Endothelial cell (in vitro differentiated cells): Measurements from ENCODE around the gene CFAP61. TPM values are rescaled to one million over a fixed set of nuclear protein-coding genes. Genes with fewer than 3 reads are reported as not detected.

ENCODE experiments used
- DNase-seq: peaks from one replicate; pipeline ENCODE4 v3.0.0; 2021; ENCODE audit warnings: low spot score
- H3K27ac Mint-ChIP-seq: one replicate; pipeline ENCODE4 v1.8.0; 2021; ENCODE audit warnings: mixed read lengths, inconsistent platforms; ENCODE audit not compliant: unreplicated experiment
- H3K27me3 Mint-ChIP-seq: one replicate; pipeline ENCODE4 v1.8.0; 2021; ENCODE audit warnings: mild to moderate bottlenecking, moderate library complexity, mixed read lengths, inconsistent platforms; ENCODE audit not compliant: unreplicated experiment
- H3K36me3 Mint-ChIP-seq: one replicate; pipeline ENCODE4 v1.8.0; 2021; ENCODE audit warnings: mild to moderate bottlenecking, low read depth, mixed read lengths, inconsistent platforms; ENCODE audit not compliant: unreplicated experiment
- H3K4me1 Mint-ChIP-seq: one replicate; pipeline ENCODE4 v1.8.0; 2021; ENCODE audit warnings: mild to moderate bottlenecking, mixed read lengths, inconsistent platforms; ENCODE audit not compliant: unreplicated experiment
- H3K4me3 Mint-ChIP-seq: one replicate; pipeline ENCODE4 v1.8.0; 2021; ENCODE audit warnings: mild to moderate bottlenecking, mixed read lengths, inconsistent platforms; ENCODE audit not compliant: unreplicated experiment
- H3K9me3 Mint-ChIP-seq: one replicate; pipeline ENCODE4 v1.8.0; 2021; ENCODE audit warnings: mixed read lengths, inconsistent platforms; ENCODE audit not compliant: unreplicated experiment
- CTCF ChIP-seq: fragments of 200-600 bp; sonication (generic); IDR thresholded peaks from one replicate; pipeline ENCODE4 v1.5.0; 2021; ENCODE audit warnings: antibody characterized with exemption; ENCODE audit not compliant: unreplicated experiment
- total RNA-seq: library from RNA; stranded (reverse); fragmentation: NEBNext Ultra II Directional; extraction: Animal tissue kit (Norgen Biotek cat#: 25700); gene quantifications from one replicate; pipeline ENCODE4 v1.2.1, GENCODE V29; 2021; ENCODE audit not compliant: unreplicated experiment

CFAP61 gene
- total RNA-seq, 1 donor from 2014 or later = not detected

DNA sequence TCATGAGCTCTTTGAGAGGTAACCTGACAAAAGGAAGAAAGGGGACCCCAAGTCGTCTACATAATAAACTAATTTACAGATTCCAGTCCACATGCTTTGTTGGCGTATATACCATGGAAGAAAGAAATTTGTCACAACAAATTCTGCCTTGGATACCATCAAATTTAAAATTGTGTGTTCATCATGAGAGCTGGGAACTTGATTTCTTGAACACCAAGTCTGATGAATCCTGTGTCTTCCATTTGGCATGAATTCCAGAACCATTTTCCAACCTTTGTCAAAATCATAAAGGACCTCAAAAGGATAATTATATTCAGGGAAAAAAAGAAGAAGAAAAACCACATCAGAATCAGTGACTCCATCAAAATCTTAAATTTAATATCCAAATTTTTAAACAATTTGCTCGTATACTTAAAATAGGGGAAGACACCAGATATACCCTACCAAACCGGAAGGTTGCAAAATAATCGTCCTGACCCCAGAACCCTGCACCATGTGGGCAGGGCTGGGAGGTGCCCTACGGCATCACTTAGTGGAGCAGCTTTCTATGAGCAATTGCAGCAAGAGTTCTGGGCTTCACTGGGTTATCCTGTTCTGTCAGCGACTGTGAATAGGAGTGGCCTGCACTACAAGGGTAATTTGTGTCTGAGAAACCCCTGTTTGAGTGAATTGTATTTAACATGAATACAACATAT lies 241.5 kb downstream of the CFAP61 start:
- H3K36me3 Mint-ChIP-seq = no peaks in the 10 kb centered on the region
- no peak for TF ChIP-seq CTCF
- H3K4me1 Mint-ChIP-seq = no peaks in the 10 kb centered on the region
- H3K4me3 Mint-ChIP-seq = no peak overlapping the region
- H3K9me3 Mint-ChIP-seq = peaks cover 6% of the 10 kb centered on the region
- DNase-seq = no peak
- no peak overlapping the region for H3K27ac Mint-ChIP-seq
- peaks cover 1% of the 10 kb centered on the region for H3K27me3 Mint-ChIP-seq

GRCh38 chr20:20295621-20296498 lies 243.5 kb downstream of the CFAP61 start:
- no peaks in the 10 kb centered on the region for H3K36me3 Mint-ChIP-seq
- H3K27me3 Mint-ChIP-seq = peaks cover 1% of the 10 kb centered on the region
- no peak for DNase-seq
- no peak for TF ChIP-seq CTCF
- peaks cover 6% of the 10 kb centered on the region for H3K9me3 Mint-ChIP-seq
- no peak overlapping the region for H3K27ac Mint-ChIP-seq
- no peaks in the 10 kb centered on the region for H3K4me1 Mint-ChIP-seq
- H3K4me3 Mint-ChIP-seq = no peak overlapping the region

- Mint-ChIP-seq H3K27ac (no peak overlapping the region), H3K36me3 (no peaks in the 10 kb centered on the region), H3K27me3 (peaks cover 1% of the 10 kb centered on the region), H3K4me3 (no peak overlapping the region), H3K9me3 (peaks cover 6% of the 10 kb centered on the region), H3K4me1 (no peaks in the 10 kb centered on the region)
- no peak for DNase-seq
- no peak for TF ChIP-seq CTCF
Measured at GRCh38 chr20:20297181-20297580, 244.8 kb downstream of the CFAP61 start.

- no peak for TF ChIP-seq CTCF
- no peaks in the 10 kb centered on the region for H3K4me1 Mint-ChIP-seq
- no peak overlapping the region for H3K4me3 Mint-ChIP-seq
- no peaks in the 10 kb centered on the region for H3K36me3 Mint-ChIP-seq
- H3K27ac Mint-ChIP-seq = no peak overlapping the region
- DNase-seq = no peak
- H3K9me3 Mint-ChIP-seq = peaks cover 6% of the 10 kb centered on the region
- peaks cover 1% of the 10 kb centered on the region for H3K27me3 Mint-ChIP-seq
Measured at GRCh38 chr20:20297752-20298151, 245.4 kb downstream of the CFAP61 start.

DNA sequence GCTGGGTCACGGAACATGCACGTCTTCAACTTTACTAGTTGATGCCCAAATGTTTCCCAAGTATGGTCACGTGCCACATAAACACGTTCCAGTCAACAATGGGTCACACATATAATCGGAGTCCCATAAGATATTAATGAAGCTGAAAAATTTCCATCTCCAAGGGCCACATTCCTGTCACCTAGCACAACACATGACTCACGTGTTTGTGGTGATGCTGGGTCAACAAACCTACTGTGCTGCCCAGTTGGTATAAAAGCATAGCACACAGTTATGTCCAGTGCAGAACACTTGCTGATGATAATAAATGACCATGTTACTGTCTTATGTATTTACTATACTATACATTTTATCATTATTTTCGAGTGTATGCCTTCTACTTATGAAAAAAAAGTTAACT lies 247.6 kb downstream of the CFAP61 start:
- Mint-ChIP-seq H3K27me3 (peaks cover 6% of the 10 kb centered on the region), H3K4me1 (no peaks in the 10 kb centered on the region), H3K36me3 (no peaks in the 10 kb centered on the region), H3K4me3 (no peak overlapping the region), H3K27ac (no peak overlapping the region), H3K9me3 (peaks cover 6% of the 10 kb centered on the region)
- TF ChIP-seq CTCF = no peak
- no peak for DNase-seq
